Effector CD8-positive, alpha-beta T cell (primary cell): Measurements from ENCODE around the gene GDF11.
"Not testable (repeated sequence)": the region's sequence is repeated elsewhere in the genome, so short reads cannot be mapped to it uniquely, and the experiment has no call there.

Experiments
- DNase-seq: peaks from one replicate; lab custom pipeline; 2025; lab: John Stamatoyannopoulos, UW

Gene GDF11

DNA sequence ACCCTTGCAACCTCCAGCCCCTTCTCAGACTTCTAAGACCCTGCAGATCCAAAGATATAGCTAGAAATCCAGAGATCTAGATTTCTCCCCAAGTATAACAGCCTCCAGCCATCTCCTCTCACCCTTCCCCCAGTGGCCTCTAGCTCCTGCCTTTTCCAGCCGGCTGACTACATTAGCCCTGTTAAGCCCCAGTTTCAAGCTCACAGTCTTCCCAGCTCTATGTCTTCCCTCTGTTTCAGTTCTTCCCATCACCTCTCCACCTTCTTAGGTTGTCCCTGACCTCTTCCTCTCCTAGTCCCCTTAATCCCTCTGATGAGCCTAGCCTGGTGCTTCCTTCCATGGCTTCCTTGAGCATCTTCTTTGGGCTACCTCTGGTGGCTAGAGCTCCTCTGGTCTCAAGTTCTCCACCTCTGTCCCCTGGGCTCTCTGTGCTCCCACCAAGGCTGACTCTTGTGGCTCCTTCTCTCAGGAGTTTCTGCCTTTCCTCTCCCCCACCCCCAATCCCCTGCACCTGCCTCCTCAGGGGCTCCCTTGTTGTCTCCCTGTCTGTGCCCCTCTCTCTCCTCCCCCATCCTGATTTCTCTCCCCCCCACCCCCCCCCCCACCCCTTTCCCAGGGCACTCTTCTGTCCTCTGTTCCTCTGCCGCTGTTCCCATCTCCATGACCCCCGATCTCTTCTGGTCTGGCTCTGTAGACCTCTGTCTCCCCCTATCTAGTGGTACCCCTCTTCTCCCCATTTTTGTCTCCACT lies 816 bp upstream of the GDF11 start:
- no peak for DNase-seq

DNA sequence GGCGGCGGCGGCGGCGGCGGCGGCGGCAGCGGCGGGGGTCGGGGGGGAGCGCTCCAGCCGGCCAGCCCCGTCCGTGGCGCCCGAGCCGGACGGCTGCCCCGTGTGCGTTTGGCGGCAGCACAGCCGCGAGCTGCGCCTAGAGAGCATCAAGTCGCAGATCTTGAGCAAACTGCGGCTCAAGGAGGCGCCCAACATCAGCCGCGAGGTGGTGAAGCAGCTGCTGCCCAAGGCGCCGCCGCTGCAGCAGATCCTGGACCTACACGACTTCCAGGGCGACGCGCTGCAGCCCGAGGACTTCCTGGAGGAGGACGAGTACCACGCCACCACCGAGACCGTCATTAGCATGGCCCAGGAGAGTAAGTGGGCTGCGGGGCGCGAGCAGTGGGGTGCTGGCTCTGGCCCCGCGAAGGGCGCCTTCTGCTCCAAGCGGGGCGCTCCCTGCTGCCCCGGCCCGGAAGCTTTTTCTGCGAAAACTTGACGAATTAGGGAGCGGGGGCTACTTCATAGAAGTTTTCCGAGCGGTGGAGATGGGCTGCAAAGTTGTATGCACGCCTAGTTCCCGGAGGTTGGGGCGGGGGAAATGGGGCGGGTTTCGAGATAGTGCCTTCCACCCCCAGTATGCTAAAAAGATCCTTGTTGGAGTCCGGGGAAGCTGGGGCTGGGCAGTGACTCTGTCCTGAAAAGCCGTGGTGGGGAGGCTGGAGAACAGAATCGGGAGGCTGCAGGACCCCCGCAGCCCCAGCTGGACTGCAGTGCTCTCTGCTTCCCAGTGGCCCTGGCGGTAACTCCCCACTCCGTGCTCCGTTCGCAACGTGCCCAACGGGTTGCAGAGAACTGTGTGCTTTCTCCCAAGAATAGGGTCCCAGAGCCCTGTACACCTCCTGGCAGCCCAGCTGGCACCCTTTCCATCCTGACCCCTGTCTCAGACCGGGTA lies 751 bp downstream of the GDF11 start:
- DNase-seq, result peak; percentile 32

DNA sequence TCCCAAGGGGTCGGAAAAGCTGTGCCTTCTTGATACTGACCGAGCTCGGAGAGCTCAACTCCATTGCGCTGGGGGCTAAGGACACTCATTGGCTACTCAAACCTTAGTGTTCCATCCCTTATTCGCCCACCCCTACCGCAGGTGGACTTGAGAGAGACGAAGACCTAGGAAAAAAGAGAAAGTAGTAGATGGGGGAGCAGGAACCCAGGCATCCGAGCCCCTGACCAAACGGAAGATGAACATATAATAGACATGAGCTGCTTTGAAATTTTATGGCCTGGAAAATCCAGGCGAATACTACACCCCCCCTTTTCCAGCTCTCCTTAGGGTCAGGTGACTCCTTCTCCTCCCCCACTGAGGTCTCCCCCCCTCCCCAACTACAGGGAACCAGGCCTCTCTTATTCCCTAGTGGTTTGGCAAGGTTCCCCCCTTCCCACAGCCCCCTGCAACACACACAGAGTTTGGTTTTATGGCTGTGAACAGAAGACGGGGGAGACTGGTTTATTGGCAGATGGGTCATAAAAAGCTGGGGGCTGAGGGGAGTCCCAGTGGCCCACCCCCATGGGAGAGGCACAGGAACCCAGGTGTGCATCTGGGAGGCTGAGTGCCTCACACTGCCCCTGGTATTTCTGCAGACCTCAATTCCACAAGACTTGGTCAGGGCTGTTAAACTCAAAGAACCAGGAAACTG lies 1.6 kb downstream of the GDF11 start:
- no peak for DNase-seq

DNA sequence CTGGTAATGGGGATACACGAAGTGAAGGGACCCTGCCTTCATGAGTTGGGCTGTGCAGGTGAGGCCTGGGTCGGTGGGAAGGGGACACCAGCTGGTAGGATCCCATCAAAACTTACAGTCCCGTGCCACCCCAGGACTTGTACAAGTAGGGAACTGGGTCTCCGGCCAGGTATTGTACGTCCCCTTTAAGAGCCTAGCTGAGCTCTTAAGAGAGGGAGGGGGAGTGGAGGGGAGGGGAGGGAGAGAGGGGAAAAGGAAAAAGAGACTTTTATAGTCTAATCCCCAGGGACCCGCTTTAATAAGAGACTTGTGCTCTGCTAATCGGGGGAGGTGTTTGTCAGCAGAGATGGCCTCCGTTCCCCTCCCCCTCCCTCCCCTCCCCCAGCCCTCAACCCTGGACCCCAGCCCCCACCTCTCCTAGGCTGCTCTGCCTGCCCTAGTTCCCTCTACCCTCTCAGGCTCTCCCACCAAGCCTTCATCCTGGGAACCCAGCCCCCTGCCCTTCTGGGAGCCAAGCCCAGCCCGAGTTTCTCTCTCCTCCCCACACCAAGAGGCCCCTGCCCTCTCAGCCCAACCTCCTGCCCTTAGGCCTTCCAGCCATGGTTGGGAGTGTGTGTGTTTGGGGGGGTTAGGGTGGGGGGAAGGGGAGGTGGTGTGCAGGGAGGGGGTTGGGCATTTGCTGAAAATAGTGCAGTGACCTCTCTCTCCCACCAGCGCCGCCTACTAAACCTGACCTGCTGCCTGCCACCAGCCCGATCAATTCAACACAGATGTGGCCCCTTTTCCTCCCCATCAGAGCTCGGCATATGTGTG lies 2.6 kb downstream of the GDF11 start:
- no peak for DNase-seq

GRCh38 chr12:55746174-55746912 lies 3.4 kb downstream of the GDF11 start:
- DNase-seq, result no peak

DNA sequence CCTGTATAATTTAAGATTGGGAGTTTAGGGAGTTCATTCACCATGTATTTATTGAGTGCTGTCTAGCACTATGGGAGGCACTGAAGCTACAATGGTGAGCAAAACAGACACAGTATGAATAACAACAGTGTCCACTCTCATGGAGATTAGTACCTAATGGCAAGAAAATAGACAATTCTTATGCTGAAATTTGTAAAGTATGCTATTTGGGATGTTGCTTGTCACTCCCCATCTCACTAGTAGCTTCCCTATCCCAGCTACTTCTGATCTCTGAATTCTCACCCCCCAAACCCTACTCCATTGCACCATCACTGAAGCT lies 4.0 kb downstream of the GDF11 start:
- no peak for DNase-seq

DNA sequence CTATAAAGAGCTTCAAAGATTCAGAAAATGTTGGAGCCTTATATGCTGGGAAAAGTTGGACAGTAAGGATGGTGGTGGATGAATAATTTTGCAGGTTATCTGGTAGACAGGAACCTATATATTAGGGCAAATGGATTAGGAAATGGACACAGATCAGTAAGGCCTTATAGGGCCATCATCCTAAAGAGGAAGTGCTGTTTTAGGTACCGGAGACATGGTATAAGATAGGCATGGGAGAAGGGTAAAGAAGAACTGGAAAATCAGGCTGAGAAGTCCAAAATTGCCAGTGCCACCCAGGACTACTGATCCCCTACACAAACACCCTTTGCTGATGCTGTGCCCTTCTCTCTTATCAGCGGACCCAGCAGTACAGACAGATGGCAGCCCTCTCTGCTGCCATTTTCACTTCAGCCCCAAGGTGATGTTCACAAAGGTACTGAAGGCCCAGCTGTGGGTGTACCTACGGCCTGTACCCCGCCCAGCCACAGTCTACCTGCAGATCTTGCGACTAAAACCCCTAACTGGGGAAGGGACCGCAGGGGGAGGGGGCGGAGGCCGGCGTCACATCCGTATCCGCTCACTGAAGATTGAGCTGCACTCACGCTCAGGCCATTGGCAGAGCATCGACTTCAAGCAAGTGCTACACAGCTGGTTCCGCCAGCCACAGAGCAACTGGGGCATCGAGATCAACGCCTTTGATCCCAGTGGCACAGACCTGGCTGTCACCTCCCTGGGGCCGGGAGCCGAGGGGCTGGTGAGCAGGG lies 5.5 kb downstream of the GDF11 start:
- no peak for DNase-seq

GRCh38 chr12:55755246-55755645 lies 12.3 kb downstream of the GDF11 start:
- no peak for DNase-seq

- DNase-seq, result no peak
Measured at GRCh38 chr12:55757701-55758100, 14.8 kb downstream of the GDF11 start.

DNA sequence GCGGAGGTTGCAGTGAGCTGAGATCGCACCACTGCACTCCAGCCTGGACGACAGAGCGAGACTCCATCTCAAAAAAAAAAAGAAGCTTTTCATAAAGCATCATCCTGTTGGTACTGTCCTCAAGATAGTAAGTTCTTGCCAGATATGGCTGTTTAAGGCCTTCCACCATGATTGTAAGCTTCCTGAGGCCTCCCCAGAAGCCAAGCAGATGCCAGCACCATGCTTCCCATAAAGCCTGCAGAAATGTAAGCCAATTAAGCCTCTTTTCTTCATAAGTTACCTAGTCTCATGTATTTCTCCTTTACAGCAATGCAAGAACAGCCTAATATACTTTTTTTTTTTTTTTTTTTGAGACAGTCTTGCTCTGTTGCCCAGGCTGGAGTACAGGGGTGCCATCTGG lies 15.7 kb downstream of the GDF11 start:
- DNase-seq, result not testable (repeated sequence)

GRCh38 chr12:55760663-55761062 lies 17.7 kb downstream of the GDF11 start:
- DNase-seq, result no peak

DNA sequence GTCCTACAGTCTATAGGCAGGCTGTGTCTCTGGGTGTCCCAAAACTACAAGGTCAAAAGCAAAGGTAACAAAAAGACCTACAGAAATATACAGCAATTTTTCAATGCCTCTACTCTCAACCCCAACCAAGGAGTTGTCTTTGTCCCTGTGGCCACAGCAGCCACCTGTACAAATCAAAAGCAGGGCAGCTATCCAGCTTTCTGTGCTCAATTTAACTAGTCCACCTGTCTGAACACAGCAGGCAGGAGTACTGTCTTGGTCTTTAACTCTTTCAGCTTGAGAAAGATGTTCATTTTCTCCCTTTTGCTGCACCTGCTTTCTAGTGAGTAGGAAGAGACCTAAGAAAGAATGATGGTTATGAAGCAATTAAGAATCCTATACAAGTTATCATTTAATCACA lies 19.7 kb downstream of the GDF11 start:
- no peak for DNase-seq

- no peak for DNase-seq
Measured at GRCh38 chr12:55765736-55766290, 22.9 kb downstream of the GDF11 start.

DNA sequence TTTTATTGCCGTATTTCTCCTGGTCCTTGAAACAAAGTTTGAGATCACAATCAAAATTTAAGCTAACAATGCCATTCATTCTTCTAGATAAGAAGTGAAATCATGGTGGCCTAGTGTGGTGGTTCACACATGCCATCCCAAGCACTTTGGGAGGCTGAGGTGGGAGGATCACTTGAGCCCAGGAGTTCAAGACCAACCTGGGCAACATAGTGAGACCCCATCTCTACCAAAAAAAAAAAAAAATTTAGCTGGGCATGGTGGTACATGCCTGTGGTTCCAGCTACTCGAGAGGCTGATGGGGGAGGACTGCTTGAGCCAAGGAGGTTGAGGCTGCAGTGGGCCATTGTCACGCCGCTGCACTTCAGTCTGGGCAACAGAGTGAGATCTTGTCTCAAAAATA lies 24.2 kb downstream of the GDF11 start:
- no peak for DNase-seq

GRCh38 chr12:55771736-55772135 lies 28.8 kb downstream of the GDF11 start:
- DNase-seq, result no peak

- no peak for DNase-seq
Measured at GRCh38 chr12:55777856-55778255, 34.9 kb downstream of the GDF11 start.

- DNase-seq, result no peak
Measured at GRCh38 chr12:55780685-55781084, 37.8 kb downstream of the GDF11 start.

DNA sequence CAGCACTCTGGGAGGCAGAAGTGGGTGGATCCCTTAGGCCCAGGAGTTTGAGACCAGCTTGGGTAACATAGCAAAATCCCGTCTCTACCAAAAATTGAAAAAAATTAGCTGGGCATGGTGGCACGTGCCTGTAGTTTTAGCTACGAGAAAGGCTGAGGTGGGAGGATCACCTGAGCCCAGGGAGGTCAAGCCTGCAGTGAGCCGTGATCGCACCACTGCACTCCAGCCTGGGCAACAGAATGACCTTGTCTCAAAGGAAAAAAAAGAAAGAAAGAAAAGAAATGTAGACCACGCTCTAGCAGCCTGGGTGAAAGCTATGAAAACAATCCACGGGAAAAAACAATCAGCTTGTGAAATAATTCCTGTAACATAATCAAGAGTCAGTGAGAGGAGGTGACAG lies 45.6 kb downstream of the GDF11 start:
- DNase-seq, result no peak

DNA sequence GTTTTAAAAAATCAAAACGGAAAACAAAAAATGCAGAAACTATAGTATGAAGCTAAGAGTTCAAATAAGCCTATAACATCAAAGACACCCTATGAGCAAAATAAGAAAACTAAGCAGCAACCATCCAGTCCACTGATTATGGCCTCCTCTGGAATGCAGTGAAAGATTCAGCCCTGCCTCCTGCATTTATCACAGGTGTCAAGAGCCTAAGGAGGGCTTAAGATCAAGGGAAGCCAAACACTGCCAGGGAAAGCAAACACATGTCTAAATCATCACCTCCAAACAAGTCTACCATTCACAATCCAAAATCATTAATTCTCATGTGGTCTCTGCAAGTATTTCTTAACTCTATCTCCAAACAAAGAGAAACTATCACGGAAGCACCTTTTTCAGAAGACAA lies 46.2 kb downstream of the GDF11 start:
- DNase-seq, result no peak

DNA sequence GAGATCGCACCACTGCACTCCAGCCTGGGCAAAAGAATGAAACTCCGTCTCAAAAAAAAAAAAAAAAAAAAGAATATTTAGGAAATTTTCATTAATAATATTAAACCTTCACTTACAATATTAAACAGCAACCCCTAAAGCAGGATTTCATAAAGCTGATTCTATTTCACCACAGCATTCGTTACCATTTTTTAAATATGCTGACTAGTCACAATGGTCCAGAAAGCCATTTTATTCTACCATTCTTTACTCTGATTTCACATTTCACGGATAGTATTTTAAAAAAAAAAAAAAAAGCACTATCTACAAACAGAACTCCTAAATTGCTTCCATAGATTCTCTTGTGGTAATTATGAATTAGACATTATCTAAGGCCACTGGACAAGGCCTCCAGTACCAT lies 47.0 kb downstream of the GDF11 start:
- DNase-seq, result no peak
